RPMI7951 (cell line): ENCODE results near the gene YPEL5. TPM values are rescaled to one million over a fixed set of nuclear protein-coding genes. Genes with fewer than 3 reads are reported as not detected.
A peak's percentile ranks its signal among the peaks of the same experiment; 100 is the strongest.

Experiments used
- DNase-seq: peaks from one replicate; pipeline ENCODE4 v3.0.0-alpha.2; 2012; ENCODE audit warnings: low read depth
- total RNA-seq: library from RNA; depleted of rRNA; stranded (reverse); fragments of >200 nt; shearing (Covaris generic); gene quantifications from 2 replicates; pipeline ENCODE4 v1.2.3, GENCODE V29; 2014; rRNA removed

YPEL5 gene
- total RNA-seq, 1 experiment from 2014 or later, result 64.4 TPM

DNA sequence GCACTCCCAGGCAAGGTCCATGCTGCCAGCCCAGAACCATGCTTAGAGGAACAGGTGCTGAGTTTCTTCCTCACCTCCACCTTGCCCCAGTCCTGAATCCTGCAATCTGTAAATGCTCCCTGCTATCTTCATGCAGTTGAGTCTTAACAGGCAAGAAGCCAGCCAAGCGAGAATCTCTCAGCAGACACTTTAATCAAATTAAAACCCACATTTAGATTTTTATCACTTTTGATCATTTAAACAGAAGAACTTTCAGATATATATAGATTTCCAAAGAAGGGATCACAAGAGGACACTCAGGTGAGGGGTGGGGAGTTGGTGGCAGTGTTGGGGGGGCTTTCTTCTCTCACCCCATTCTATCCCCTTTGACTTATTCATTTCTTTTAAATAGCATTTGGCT lies 58.6 kb downstream of the YPEL5 start:
- DNase-seq, result no peak

GRCh38 chr2:30206461-30207430 lies 59.9 kb downstream of the YPEL5 start:
- no peak for DNase-seq

GRCh38 chr2:30208453-30208852 lies 61.6 kb downstream of the YPEL5 start:
- DNase-seq, result peak; percentile 56

DNA sequence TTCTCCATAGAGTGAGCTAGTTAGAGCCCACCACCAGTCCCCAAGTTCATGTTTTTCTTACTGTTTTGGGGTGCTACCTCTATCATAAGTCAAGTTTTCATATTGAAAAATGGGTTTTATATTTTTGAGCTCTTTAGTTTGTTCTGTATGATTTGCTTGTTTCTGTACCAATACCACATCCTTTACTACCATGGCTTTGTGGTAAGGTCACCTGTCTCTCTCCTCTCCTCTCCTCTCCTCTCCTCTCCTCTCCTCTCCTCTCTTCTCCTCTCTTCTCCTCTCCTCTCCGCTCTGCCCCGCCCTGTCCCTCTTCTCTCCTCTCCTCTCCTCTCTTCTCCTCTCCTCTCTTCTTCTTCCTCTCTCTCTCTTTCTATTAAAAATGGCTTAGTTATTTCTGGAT lies 62.4 kb downstream of the YPEL5 start:
- DNase-seq, result no peak

Other genes starting within 250 kb of the YPEL5 start
- gene ALK, start 225.4 kb upstream of the YPEL5 start, total RNA-seq, result 0.12 and 0.29 TPM in 2 replicates
- 5.1 and 6.4 TPM in 2 replicates for gene LBH, start 84.5 kb downstream of the YPEL5 start, total RNA-seq